T-helper 2 cell (primary cell): ENCODE measurements around the gene IL15RA.
"Not testable (repeated sequence)": the region's sequence is repeated elsewhere in the genome, so short reads cannot be mapped to it uniquely, and the experiment has no call there.

Experiments used
- DNase-seq, 5 experiments: peaks; one replicate each; pipeline versions ENCODE4 v3.0.0 to v3.0.0-alpha.2; 2012 to 2022

Gene IL15RA

GRCh38 chr10:5921746-5922145, 55.6 kb downstream of the IL15RA start:
- DNase-seq = no peak

- DNase-seq = no peak
These were observed 57.8 kb downstream of the IL15RA start for GRCh38 chr10:5919568-5919967.

- no peak for DNase-seq
These were observed 58.6 kb downstream of the IL15RA start for GRCh38 chr10:5918763-5919162.

GRCh38 chr10:5917305-5917704, 60.0 kb downstream of the IL15RA start:
- DNase-seq = no peak

GRCh38 chr10:5915451-5915850, 61.9 kb downstream of the IL15RA start:
- DNase-seq = no peak

GRCh38 chr10:5913736-5914135, 63.6 kb downstream of the IL15RA start:
- no peak for DNase-seq

GRCh38 chr10:5911670-5912069, 65.7 kb downstream of the IL15RA start:
- no peak for DNase-seq

- DNase-seq = no peak
These were observed 66.8 kb downstream of the IL15RA start for GRCh38 chr10:5910323-5911100.

- not testable (repeated sequence) for DNase-seq
These were observed 68.7 kb downstream of the IL15RA start for GRCh38 chr10:5908676-5909075.

GRCh38 chr10:5906651-5907050, 70.7 kb downstream of the IL15RA start:
- DNase-seq = no peak

- no peak for DNase-seq
These were observed 71.4 kb downstream of the IL15RA start for GRCh38 chr10:5905854-5906507.

- DNase-seq = peak in 1 of 5 experiments; percentile 58
These were observed 73.1 kb downstream of the IL15RA start for GRCh38 chr10:5904227-5904626.

GRCh38 chr10:5903563-5903962, 73.8 kb downstream of the IL15RA start:
- no peak for DNase-seq

GRCh38 chr10:5902511-5903274, 74.7 kb downstream of the IL15RA start:
- no peak for DNase-seq
